NCI-H345 (cell line): Measurements from ENCODE around the gene ZRANB1.

Experiments
- DNase-seq: peaks from one replicate; lab custom pipeline; 2025; lab: John Stamatoyannopoulos, UW

Gene ZRANB1

GRCh38 chr10:125037145-125037877, 95.4 kb downstream of the ZRANB1 start:
- no peak for DNase-seq
